Esophagus muscularis mucosa (tissue), 4 donors: ENCODE measurements around the gene TMEM242. TPM values are rescaled to one million over a fixed set of nuclear protein-coding genes. Genes with fewer than 3 reads are reported as not detected.

Experiments used
- DNase-seq: peaks from one replicate; pipeline ENCODE4 v3.0.0-alpha.2; 2017; ENCODE audit errors: extremely low spot score
- H3K27ac ChIP-seq, 4 donors: fragments of 200-600 bp; sonication (generic); replicated peaks in 1 of 4; 1 replicate in 3 of 4; 2 replicates in 1 of 4; pipeline ENCODE4 v1.5.1; 2016 to 2019; ENCODE audit warnings: mild to moderate bottlenecking in 1 of 4
- H3K27me3 ChIP-seq, 4 donors: fragments of 200-600 bp; sonication (generic); one replicate each; pipeline versions ENCODE4 v1.5.1 to v1.6.0; 2016 to 2019
- H3K36me3 ChIP-seq, 4 donors: fragments of 200-600 bp; sonication (generic); one replicate each; pipeline ENCODE4 v1.5.1; 2016 to 2019
- H3K4me1 ChIP-seq, 4 donors: fragments of 200-600 bp; sonication (generic); one replicate each; pipeline ENCODE4 v1.5.1; 2016 to 2019
- H3K4me3 ChIP-seq, 4 donors: fragments of 200-600 bp; sonication (generic); 1 replicate in 2 of 4; 2 replicates in 2 of 4; pipeline ENCODE4 v1.5.1; 2016 to 2019; ENCODE audit warnings: mild to moderate bottlenecking in 4 of 4, moderate library complexity in 1 of 4
- H3K9me3 ChIP-seq, 4 donors: fragments of 200-600 bp; sonication (generic); 1 replicate in 3 of 4; 2 replicates in 1 of 4; pipeline ENCODE4 v1.5.1; 2016 to 2019
- EP300 ChIP-seq: sonication (generic); formaldehyde crosslinking; IDR thresholded peaks from one replicate; pipeline ENCODE4 v1.6.1; 2017; ENCODE audit warnings: antibody characterized with exemption
- POLR2A ChIP-seq: fragments of 450-650 bp; IDR thresholded peaks from one replicate; pipeline ENCODE4 v1.6.1; 2017; ENCODE audit warnings: antibody characterized with exemption, moderate library complexity, mild to moderate bottlenecking, low read depth
- POLR2AphosphoS5 ChIP-seq, 2 donors: sonication (generic); formaldehyde crosslinking; IDR thresholded peaks; one replicate each; pipeline ENCODE4 v1.6.1; 2017; ENCODE audit warnings: antibody characterized with exemption in 2 of 2
- WGBS: methylation state at CpG from one replicate; pipeline ENCODE4 v1.1.5; 2018; 5-methylcytosine and 5-hydroxymethylcytosine counted together
- intact Hi-C: fragments of 100-400 bp; cut with DNase I; formaldehyde crosslinking; loops from one replicate; pipeline ENCODE4 v1.15.1; 2023
- total RNA-seq, 4 donors: library from RNA; depleted of rRNA; stranded (reverse); fragments of >200 nt; gene quantifications; one replicate each; pipeline versions ENCODE4 v1.1.0 to v1.2.1, GENCODE V29; 2016
- TF ChIP-seq, protein P1 (sequence below), 3 experiments: fragments of 200-600 bp in 2 of 3; fragments of 450-650 bp in 1 of 3; sonication (generic) in 2 of 3; IDR thresholded peaks; one replicate each; pipeline ENCODE4 v1.5.1; 2017 to 2019; ENCODE audit warnings: antibody characterized with exemption in 3 of 3, mild to moderate bottlenecking in 2 of 3, moderate library complexity in 1 of 3

The TMEM242 gene
- total RNA-seq, 4 donors from 2014 or later, result 6.1 to 10.1 (median 8.0) TPM

DNA sequence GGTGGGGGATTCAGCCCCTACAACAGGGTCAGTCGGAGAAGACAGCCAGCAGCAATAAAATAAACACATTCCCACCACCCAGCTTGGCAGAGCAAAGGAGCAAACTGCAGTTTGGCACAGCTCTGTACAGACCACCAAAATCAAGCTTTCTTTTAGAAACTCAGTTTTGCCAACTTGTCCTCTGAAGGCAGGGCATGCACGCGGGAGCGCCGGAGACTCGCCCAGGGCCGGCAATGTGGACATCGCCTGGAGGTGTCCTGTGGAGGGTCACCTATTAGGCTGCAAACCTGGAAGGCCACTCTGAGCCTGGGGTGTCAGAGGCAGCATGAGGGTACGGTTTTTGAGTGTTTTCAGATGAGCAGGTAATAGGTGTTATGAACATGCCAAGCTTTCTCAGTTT lies 34.7 kb downstream of the TMEM242 start:
- 95% methylated on average over 9 of the region's 9 CpGs for WGBS
- H3K9me3 ChIP-seq, result no peaks in the 10 kb centered on the region
- H3K36me3 ChIP-seq, result peaks cover 8 to 51% (median 37%) of the 10 kb centered on the region in 4 donors
- H3K27me3 ChIP-seq, result no peaks in the 10 kb centered on the region
- intact Hi-C loops, result no loop called here
- H3K27ac ChIP-seq, result no peak overlapping the region
- no peak for DNase-seq
- no peak overlapping the region for H3K4me3 ChIP-seq
- TF ChIP-seq POLR2AphosphoS5 (IDR thresholded peaks at IDR 0.05) (no peak), POLR2A (no peak), EP300 (no peak)
- TF ChIP-seq, protein P1, sequence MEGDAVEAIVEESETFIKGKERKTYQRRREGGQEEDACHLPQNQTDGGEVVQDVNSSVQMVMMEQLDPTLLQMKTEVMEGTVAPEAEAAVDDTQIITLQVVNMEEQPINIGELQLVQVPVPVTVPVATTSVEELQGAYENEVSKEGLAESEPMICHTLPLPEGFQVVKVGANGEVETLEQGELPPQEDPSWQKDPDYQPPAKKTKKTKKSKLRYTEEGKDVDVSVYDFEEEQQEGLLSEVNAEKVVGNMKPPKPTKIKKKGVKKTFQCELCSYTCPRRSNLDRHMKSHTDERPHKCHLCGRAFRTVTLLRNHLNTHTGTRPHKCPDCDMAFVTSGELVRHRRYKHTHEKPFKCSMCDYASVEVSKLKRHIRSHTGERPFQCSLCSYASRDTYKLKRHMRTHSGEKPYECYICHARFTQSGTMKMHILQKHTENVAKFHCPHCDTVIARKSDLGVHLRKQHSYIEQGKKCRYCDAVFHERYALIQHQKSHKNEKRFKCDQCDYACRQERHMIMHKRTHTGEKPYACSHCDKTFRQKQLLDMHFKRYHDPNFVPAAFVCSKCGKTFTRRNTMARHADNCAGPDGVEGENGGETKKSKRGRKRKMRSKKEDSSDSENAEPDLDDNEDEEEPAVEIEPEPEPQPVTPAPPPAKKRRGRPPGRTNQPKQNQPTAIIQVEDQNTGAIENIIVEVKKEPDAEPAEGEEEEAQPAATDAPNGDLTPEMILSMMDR (IDR thresholded peaks at IDR 0.05), result no peak
- H3K4me1 ChIP-seq, result no peaks in the 10 kb centered on the region

DNA sequence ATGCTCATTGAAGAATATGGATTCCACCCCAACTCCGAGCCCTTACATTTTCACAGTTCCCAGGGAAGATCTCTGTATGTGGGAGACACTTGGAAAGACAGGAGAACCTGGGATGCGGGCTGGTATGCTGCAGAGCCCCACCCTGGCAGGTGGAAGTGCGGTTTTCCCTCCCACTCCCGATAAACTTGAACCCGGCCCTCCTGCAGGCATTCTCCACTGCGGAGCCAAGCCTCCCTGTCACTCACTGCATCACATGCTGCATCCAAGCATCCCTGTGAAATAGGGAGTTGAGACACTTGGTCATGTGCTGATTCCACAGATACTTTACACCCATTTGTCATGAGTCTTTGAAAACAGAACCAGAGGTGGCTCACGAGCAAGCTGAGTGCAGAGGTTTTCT lies 35.4 kb downstream of the TMEM242 start:
- 90% methylated on average over 7 of the region's 7 CpGs for WGBS
- Histone ChIP-seq H3K27me3 (no peaks in the 10 kb centered on the region), H3K9me3 (no peaks in the 10 kb centered on the region), H3K36me3 (peaks cover 8 to 51% (median 37%) of the 10 kb centered on the region in 4 donors), H3K4me3 (no peak overlapping the region), H3K4me1 (no peaks in the 10 kb centered on the region), H3K27ac (no peak overlapping the region)
- TF ChIP-seq EP300 (no peak), POLR2A (no peak), POLR2AphosphoS5 (IDR thresholded peaks at IDR 0.05) (no peak)
- TF ChIP-seq, protein P1 (IDR thresholded peaks at IDR 0.05), result no peak
- intact Hi-C loops, result no loop called here
- no peak for DNase-seq

DNA sequence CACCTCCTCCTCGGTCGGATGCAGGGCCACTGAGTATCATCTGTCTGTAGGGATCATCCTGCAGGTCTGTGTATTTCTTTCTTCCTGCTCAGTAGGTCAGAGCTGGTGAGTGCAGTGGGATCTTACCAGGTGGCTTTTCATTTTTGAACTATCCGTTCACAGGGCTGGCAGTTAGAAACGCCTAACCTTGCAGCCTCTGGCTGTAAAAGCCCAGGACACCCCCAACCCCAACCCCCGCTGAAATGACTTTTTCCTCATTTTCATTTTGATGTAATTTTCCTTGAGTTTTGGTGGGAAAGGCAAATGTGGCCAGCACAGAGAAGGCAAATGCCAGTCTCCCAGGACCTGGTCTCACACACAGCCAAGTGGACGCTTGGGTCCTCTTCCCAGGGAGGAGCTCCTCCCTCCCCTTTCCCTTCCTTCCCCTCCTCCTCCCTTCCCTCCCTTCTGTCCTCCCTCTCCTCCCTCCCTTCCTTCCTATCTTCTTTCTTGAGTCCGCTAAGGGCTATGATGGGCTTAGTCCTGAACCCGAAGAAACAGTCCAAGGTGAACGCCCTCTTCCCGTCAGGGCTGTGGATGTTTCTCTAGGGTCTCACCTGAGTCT lies 36.0 kb downstream of the TMEM242 start:
- H3K27ac ChIP-seq, result no peak overlapping the region
- 85% methylated on average over 10 of the region's 10 CpGs for WGBS
- intact Hi-C loops, result no loop called here
- no peaks in the 10 kb centered on the region for H3K27me3 ChIP-seq
- no peak for TF ChIP-seq POLR2AphosphoS5 (IDR thresholded peaks at IDR 0.05)
- no peak overlapping the region for H3K4me3 ChIP-seq
- H3K9me3 ChIP-seq, result no peaks in the 10 kb centered on the region
- DNase-seq, result no peak
- peaks cover 8 to 46% (median 32%) of the 10 kb centered on the region in 4 donors for H3K36me3 ChIP-seq
- H3K4me1 ChIP-seq, result no peaks in the 10 kb centered on the region

DNA sequence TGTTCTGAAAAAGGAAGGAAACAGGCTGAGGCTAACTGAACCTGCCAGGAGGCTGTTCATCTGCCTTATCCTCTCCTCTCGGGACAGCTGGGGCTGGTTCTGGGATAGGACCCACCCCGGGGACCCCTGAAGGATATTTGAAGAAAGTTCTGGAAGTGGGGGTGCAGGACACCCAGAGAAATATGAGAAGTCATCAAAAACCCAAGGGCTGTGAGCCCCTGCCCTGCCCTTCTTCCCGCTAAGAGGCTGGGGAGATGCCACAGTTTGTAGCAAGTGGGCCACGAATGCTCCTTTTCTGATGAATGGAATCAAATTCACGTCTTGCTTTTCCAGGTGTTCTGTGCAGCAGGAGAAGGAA lies 37.9 kb downstream of the TMEM242 start:
- no peak overlapping the region for H3K4me3 ChIP-seq
- no peaks in the 10 kb centered on the region for H3K27me3 ChIP-seq
- intact Hi-C loops, result no loop called here
- no peaks in the 10 kb centered on the region for H3K4me1 ChIP-seq
- TF ChIP-seq POLR2AphosphoS5 (IDR thresholded peaks at IDR 0.05) (no peak), POLR2A (no peak), EP300 (no peak)
- TF ChIP-seq, protein P1 (IDR thresholded peaks at IDR 0.05), result no peak
- peaks cover 0 to 26% (median 16%) of the 10 kb centered on the region in 4 donors for H3K36me3 ChIP-seq
- DNase-seq, result no peak
- H3K27ac ChIP-seq, result no peak overlapping the region
- whole genome bisulfite sequencing, result 81% methylated on average over 5 of the region's 5 CpGs
- no peaks in the 10 kb centered on the region for H3K9me3 ChIP-seq

DNA sequence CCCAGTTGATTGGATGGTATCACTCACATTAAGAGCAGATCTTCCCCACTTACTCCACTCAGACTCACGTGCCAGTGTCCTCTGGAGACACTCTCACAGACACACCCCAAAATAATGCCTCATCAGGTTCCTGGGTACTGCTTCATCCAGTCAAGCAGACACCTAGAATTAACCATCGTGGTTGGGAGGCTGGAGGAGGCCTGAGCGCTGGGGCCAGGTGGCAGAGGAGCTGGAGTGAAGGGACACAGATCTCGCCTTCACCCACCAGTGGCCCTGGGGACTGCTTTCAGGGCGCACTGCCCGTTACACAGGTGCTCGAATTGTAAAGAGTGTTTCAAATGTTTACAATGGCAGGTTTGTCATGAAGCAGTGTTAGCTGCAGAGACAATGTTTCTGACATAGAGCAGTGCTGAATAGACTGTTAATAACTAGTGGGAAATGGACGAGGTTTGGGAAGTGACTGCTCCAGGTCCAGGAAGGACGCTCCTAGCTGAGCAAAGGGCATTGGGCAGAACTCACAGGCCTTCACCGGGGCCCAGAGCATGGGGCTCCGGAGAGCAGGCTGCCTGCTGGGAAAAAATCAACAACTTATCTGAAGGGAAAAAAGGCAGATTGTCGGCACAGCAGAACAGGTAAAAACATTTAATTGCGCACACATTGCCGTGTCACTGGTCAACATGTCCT lies 38.4 kb downstream of the TMEM242 start:
- WGBS, result 84% methylated on average over 13 of the region's 14 CpGs
- Histone ChIP-seq H3K27ac (no peak overlapping the region), H3K9me3 (no peaks in the 10 kb centered on the region), H3K36me3 (peaks cover 0 to 21% (median 12%) of the 10 kb centered on the region in 4 donors), H3K4me1 (no peaks in the 10 kb centered on the region), H3K27me3 (no peaks in the 10 kb centered on the region), H3K4me3 (no peak overlapping the region)
- no peak for DNase-seq
- intact Hi-C loops, result no loop called here
- TF ChIP-seq EP300, result no peak
- TF ChIP-seq POLR2AphosphoS5 (IDR thresholded peaks at IDR 0.05), result no peak
- TF ChIP-seq, protein P1 (IDR thresholded peaks at IDR 0.05), result no peak
- TF ChIP-seq POLR2A, result no peak
